Measurements from ENCODE around the gene PXYLP1.

The PXYLP1 gene

GRCh38 chr3:141336672-141337522 is 105.3 kb downstream of the PXYLP1 start:
- peak; percentile 93 for DNase-seq (ENCODE audit: low read depth)
- no peak overlapping the region for H3K4me3 ChIP-seq (ENCODE audit: low read length)
- TF ChIP-seq CTCF (IDR thresholded peaks at IDR 0.05; ENCODE audit: insufficient read depth, low read depth, low read length, missing control alignments), result no peak

- H3K4me3 ChIP-seq (ENCODE audit: low read length), result no peak overlapping the region
These were observed 105.9 kb downstream of the PXYLP1 start for GRCh38 chr3:141337523-141337854.

GRCh38 chr3:141337991-141338390 is 106.4 kb downstream of the PXYLP1 start:
- TF ChIP-seq CTCF (IDR thresholded peaks at IDR 0.05; ENCODE audit: insufficient read depth, low read depth, low read length, missing control alignments), result no peak
- H3K4me3 ChIP-seq (ENCODE audit: low read length), result no peak overlapping the region

More at GRCh38 chr3:141337523-141337854, 105.9 kb downstream of the PXYLP1 start:
- no peak for TF ChIP-seq CTCF (IDR thresholded peaks at IDR 0.05; ENCODE audit: insufficient read depth, low read depth, low read length, missing control alignments)
- no peak for DNase-seq (ENCODE audit: low read depth)

GRCh38 chr3:141338881-141339280 is 107.3 kb downstream of the PXYLP1 start:
- no peak overlapping the region for H3K4me3 ChIP-seq (ENCODE audit: low read length)
- no peak for TF ChIP-seq CTCF (IDR thresholded peaks at IDR 0.05; ENCODE audit: insufficient read depth, low read depth, low read length, missing control alignments)
- DNase-seq (ENCODE audit: low read depth), result no peak

More at GRCh38 chr3:141337991-141338390, 106.4 kb downstream of the PXYLP1 start:
- no peak for DNase-seq (ENCODE audit: low read depth)

GRCh38 chr3:141341536-141341935 is 109.9 kb downstream of the PXYLP1 start:
- TF ChIP-seq CTCF (IDR thresholded peaks at IDR 0.05; ENCODE audit: insufficient read depth, low read depth, low read length, missing control alignments), result no peak
- no peak overlapping the region for H3K4me3 ChIP-seq (ENCODE audit: low read length)
- no peak for DNase-seq (ENCODE audit: low read depth)

- H3K4me3 ChIP-seq (ENCODE audit: low read length), result no peak overlapping the region
- DNase-seq (ENCODE audit: low read depth), result no peak
- TF ChIP-seq CTCF (IDR thresholded peaks at IDR 0.05; ENCODE audit: insufficient read depth, low read depth, low read length, missing control alignments), result no peak
These were observed 110.8 kb downstream of the PXYLP1 start for GRCh38 chr3:141342386-141342785.

GRCh38 chr3:141343077-141343476 is 111.5 kb downstream of the PXYLP1 start:
- DNase-seq (ENCODE audit: low read depth), result no peak
- H3K4me3 ChIP-seq (ENCODE audit: low read length), result no peak overlapping the region
- TF ChIP-seq CTCF (IDR thresholded peaks at IDR 0.05; ENCODE audit: insufficient read depth, low read depth, low read length, missing control alignments), result no peak
